Measurements from ENCODE around the gene CDC5L. TPM values are rescaled to one million over a fixed set of nuclear protein-coding genes. Genes with fewer than 3 reads are reported as not detected.

Gene CDC5L
- total RNA-seq, 2 donors from 2014 or later, result 17.8 to 19.1 TPM

DNA sequence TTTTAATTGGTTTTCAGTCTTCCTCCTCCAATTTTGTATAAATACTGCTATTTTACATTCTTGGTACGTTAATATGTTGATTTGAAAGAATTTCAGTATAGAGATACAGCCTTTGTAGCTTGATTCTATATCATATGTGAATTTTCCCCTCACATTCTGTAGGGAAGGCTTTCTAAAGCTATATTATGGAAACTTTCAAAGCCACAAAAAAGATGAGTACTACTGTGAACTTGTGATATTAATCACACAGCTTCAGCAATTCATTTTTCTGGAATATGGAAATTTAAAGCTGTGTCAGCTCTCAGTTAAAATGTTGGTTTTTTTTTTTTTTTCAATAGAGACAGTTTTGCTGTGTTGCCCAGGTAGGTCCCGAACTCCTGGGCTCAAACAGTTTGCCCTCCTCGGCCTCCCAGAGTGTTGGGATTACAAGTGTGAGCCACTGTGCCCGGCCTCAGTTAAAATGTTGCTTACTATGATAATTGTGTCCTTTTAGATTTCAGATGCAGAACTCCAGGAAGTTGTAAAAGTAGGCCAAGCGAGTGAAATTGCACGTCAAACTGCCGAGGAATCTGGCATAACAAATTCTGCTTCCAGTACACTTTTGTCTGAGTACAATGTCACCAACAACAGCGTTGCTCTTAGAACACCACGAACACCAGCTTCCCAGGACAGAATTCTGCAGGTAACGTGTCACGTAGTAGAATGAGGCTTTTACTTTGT, 20.6 kb downstream of the CDC5L start:
- DNase-seq, result no peak
- intact Hi-C loops (cut with DNase I), result no loop called here
- no peak for ATAC-seq

DNA sequence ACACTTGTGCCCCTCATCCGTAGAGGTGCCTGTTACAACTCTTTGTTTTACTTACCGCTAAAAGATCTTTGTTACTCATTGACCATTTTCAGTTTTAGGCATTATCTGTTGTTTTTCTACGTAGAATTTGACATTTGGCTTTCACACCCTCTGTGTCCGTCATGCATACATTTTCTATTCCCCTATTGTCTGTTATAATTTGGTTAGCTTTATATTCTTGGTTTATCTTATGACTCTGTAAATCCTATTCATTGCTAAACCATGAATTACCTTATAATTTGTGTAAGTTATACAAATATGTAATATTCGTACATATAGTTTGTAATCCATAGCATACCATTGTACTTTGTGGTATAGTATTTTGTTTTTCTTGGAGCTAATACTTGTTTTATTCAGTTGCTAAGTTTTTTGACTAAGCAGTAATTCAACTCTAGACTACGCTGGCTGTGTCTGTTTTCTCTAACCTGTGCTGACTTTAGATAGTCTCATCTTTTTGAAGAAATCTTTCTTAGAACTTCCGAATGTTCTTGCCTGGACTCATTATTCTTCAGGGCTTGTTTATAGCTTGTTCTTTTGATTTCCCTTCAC, 21.8 kb downstream of the CDC5L start:
- no peak for ATAC-seq
- no peak for DNase-seq

DNA sequence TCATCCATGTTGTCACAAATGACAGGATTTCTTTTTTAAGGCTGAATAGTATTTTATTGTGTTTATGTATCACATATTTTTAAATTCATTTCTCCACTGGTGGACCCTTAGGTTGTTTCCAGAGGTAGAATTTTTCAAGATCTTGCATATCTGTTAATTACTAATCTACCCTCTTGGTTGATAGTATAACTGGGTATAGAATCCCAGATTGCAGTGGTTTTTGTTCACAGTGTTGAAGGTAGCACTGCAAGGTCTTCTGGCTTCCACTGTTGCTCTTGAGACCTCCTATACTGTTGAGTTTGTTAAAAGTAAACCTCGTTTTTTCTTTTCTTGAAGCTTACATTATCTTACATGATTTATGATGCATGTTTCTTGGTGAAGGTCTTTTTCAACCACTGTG, 22.9 kb downstream of the CDC5L start:
- no peak for DNase-seq
- no peak for ATAC-seq
- intact Hi-C loops (cut with DNase I), result no loop called here

More for the DNA sequence above, 21.8 kb downstream of the CDC5L start:
- intact Hi-C loops (cut with DNase I), result no loop called here

DNA sequence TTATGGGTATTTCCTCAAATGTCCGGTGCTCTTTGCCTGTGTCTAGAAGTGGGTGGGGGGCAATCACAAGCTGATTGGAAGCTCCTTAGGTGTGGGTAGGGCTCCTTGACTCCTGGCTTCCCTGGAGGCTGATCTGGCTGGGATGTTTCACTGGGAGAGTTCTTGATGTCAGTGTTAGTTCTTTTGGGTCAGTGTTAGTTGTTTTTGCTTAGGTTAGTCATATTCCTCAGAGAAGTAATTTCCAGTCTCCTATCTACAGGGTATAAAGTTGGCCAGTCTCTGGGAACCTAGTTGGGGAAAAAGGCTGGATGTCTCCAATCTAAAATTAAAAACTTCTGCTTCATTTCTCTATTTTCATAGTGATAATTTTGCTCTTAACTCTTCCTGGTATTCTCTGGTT, 23.6 kb downstream of the CDC5L start:
- DNase-seq (no peak), ATAC-seq (peak in 1 of 2 donors; percentile 30)
- intact Hi-C loops (cut with DNase I), result no loop called here

DNA sequence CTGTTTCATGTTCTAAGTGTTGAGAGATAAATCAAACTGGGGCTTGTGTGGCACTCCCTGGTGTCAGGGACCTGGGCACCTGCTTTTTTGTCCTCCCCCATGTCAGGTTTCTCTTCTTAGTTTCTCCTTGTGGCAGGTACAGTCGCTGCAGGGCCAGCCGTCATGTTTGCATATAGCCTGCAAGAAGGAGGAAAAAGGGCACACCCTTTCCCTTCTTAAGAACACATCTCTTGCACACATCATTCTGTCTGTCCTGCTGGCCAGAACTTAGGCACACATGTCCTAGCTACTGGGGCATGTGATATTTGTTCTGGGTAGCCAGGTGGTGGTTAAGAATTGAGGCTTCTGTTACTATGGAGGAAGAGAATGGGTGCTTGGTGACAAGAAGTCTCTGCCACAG, 27.9 kb downstream of the CDC5L start:
- DNase-seq (no peak), ATAC-seq (no peak)
- intact Hi-C loops (cut with DNase I), result no loop called here

DNA sequence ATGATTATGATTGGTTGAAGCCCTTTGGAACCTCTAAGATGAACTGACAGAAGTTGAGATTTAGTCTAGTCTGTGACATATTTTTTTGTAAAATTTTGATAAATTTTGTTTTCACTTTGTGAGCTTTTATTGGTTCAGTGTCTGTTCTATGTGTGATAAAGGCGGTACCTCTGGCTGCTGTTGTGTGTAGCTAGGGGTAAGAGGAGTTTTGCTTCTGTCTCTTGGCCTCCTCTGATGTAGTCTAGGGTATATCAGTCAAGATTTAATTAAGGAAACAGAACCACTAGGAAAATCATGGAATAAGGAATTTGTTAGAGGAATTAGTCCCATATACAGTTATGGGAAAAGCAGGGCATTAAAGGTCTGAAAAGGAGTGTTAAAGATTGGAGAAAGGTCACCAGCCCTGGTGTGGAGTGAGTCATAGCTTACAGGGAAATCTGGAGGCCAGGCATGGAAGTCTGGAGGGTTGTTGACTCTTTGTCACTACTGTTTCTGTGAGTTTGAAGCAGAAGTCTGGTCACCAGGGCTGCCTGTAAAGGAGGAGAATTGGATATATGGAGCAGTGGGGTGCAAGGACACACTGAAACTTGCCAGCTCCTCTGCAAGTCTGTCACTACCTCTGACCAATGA, 28.5 kb downstream of the CDC5L start:
- peak in 1 of 2 donors; percentile 83 for ATAC-seq
- DNase-seq, result no peak
- intact Hi-C loops (cut with DNase I), result no loop called here

DNA sequence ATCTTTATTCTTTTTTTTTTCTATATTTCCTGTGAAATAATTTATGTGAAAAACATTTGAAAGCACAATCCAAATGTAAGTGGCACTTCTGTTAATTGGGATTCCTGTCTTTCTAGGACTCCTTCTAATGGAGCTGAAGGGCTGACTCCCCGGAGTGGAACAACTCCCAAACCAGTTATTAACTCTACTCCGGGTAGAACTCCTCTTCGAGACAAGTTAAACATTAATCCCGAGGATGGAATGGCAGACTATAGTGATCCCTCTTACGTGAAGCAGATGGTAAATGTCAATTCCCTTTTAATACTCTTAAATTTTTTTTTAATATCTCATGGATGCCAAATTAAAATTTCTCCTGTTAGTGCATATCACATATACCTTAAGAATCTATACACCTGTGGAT, 35.0 kb downstream of the CDC5L start:
- intact Hi-C loops (cut with DNase I), result no loop called here
- no peak for ATAC-seq
- DNase-seq, result no peak

DNA sequence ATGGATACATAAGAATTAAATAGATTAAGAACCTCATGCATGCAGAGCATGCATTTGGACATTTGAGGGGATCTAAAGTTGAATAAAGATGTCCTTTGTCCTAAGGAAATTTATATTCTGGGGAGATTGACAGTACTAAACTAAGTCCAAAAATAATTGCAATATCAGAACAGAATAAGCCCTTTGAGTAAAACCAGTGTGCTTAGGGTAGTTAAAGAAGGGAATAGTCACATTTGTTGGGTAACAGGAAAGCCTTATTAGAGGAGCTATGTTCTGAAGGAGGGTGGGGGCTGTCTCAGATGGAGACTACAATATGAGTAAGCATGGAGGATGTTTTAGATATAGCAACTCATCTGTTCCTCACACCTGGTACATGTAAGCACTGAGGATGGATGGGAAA, 35.8 kb downstream of the CDC5L start:
- intact Hi-C loops (cut with DNase I), result no loop called here
- ATAC-seq (no peak), DNase-seq (no peak)

DNA sequence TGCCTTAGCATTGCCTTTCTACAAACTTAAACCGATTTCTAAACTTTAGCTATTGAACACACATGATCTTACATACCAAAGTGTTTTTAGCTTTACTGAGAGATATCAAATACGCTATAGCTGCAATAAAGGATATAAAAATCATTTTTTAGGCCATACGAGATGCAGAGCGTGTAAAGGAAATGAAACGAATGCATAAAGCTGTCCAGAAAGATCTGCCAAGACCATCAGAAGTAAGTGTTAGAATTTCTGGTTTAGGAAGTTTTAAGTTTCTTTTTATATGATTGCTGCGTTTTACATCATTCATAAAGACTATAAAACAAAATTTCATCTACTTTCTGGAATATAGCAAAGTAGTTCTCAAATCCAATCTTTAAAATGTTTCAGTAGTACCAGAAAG, 38.4 kb downstream of the CDC5L start:
- intact Hi-C loops (cut with DNase I), result no loop called here
- DNase-seq, result no peak
- ATAC-seq, result no peak

DNA sequence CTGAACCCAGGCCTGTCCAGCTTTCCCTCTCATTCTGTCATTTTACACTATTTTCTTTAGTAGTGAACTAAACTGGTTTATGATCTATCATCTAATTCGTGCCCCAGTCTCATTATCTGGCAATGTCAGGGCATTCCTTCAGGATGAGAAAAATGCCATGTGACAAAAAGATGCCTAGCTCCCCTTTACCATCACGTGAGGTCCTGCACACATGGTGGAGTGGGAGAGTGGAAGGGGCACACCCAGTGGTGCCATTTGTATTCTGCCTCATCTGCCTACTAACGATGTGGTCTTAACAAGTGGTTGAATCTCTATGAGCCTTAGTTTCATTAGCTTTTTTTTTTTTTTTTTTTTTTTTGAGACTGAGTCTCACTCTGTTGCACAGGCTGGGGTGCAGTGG, 41.2 kb downstream of the CDC5L start:
- ATAC-seq (no peak), DNase-seq (no peak)
- intact Hi-C loops (cut with DNase I), result no loop called here

DNA sequence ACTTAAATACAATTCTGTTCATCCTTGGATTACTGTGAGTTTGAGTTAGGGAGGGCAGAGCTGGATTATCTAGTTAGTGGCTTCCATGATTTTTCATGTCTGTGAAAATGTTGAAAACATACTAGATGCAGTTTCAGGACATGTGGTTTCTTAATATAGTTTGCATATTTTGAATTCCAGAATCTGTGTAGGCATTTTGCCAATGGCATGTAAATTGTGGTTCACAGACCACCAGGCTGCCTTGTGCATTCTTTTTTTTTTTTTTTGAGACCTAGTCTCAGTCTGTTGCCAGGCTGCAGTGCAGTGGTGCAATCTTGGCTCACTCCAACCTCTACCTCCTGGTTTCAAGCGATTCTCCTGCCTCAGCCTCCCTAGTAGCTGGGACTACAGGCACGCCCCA, 42.8 kb downstream of the CDC5L start:
- intact Hi-C loops (cut with DNase I), result no loop called here
- DNase-seq, result no peak
- ATAC-seq, result no peak

DNA sequence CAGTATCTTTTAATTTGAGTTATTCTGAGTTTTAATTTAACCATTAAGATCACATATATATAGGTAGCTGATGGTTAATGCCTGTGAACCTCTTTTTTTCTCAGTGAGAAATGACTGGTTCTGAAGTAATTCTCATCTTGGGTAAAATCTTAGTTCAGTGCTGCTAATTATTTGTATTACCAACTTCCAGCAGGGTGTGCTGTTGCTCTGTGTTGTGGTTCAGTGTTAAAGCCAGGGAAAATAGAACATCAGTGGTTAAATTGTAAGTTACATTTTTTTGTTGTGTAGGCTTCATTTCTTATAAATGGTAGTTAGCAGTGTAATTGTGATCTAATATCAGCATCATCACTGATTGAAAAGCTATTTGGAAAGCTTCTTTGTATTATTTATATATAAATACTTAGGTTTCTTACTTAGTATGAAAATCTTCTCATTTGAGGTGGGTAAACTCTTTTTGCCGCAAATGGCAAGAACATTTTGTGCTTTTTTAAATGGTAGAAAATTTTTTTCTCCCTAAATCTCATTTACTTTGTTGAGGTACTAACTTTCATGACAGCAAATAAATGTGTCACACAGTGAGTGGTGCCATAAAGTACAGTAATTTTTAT, 43.7 kb downstream of the CDC5L start:
- peak; percentile 55 to 72 for ATAC-seq
- DNase-seq, result peak; percentile 37
- intact Hi-C loops (cut with DNase I), result no loop called here

DNA sequence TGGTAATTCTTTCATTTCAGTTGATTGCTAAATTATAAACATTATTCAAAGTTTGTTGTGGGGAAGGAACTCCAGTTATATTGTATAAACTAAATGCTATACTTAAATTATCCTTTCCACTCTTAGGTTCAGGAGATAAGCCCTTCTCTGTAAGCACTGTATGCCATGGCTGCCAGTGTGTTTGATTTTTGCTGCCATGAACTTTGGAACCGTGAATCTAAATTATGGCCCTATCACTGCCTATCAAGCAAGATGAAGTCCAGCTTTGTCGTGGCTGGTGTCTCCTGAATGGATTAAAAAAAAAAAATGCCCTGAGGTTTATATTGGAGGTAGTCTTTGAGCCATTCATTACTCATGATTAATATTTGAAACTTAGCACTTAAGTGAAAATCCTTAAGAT, 44.7 kb downstream of the CDC5L start:
- DNase-seq, result no peak
- ATAC-seq, result no peak
- intact Hi-C loops (cut with DNase I), result loop anchor here in 1 of 2 donors (2.0 kb wide), 1 partner anchor 21 kb away; no protein-coding TSS in a partner anchor

DNA sequence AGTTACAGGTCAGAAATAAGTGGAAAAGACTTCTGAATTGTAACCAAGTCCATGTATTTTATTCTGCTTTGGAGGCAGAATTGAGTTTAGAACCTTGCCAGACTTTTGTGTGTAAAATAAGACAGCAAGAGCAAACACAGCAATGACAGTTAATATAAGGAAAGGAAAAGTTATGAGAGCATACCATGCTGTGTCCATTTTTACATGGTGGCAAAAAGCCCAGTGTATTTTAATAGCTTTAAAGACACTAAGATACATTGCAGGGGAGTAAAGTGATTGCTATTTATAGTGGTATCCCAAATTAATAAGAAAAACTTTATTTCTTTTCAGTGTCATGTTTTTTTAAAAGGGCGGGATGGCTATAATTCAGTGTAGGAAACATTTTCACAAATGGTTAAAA, 45.2 kb downstream of the CDC5L start:
- intact Hi-C loops (cut with DNase I), result loop anchor here in 1 of 2 donors (2.0 kb wide), 1 partner anchor 20 kb away; no protein-coding TSS in a partner anchor
- DNase-seq, result no peak
- ATAC-seq, result peak; percentile 24 to 47

DNA sequence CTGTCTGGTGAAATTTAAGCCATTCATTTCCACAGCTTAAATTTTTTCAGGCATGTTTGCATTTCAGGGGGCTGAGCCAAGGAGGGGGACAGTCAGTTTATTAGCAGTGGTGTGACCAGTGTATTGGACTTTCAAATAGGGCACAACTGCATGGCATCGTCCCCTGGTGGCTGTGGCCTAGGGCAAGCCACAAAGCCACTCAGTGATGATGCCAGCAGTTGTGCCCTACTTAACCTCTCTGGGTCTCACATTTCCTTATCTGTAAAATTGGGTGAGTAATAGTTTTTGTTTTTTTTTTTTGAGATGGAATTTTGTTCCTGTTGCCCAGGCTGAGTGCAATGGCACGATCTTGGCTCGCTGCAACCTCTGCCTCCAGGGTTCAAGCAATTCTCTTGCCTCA, 48.0 kb downstream of the CDC5L start:
- no peak for DNase-seq
- no peak for ATAC-seq
- intact Hi-C loops (cut with DNase I), result no loop called here

DNA sequence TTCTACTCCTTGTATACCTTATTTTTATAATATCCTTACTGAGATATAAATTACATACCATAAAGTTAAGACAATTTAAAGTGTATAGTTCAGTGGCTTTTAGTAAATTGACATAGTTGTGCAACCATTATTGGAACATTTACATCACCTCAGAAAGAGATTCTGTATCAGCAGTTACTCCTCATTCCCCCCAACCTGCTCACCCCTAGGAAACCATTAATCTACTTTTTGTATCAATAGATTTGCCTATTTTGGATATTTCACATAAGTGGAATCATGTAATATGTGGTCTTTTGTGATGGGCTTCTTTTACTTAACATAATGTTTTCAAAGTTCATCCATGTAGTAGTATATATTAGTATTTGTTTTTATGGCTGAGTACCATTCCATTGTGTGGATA, 51.3 kb downstream of the CDC5L start:
- no peak for DNase-seq
- intact Hi-C loops (cut with DNase I), result no loop called here
- ATAC-seq, result no peak

DNA sequence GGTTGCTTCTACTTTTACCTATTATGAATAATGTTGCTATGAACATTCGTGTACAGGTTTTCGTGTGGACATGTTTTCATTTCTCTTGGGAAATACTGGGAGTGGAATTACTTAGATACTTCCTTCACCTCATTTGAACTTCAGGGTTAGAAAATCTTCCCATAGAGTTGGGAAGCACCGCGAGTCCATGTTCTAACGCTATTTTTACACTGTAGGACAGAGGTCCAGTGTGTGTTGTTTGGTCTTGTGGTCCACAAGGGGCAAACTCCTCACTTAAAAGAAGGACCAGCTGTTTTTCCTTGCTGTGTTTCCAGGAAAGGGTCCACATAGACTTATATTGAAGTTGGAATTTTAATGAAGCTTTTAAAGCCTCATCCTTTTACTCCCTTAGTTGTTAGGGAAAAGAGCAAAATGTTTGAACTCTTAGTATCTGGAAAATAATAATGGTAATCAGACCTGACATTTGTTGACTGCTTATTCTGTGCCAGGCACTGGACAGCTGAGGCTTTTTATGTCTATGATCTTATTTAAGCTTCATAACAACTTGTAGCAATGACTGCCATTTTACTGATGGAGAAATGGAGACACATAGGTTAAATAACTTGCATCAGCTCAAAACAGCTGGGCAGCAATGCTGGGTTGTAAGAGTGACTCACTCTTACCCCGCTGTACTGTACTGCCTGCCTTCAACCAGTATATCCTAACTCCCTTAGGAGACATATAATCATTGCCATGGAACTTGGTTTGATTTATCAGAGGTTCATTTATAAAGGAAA, 52.0 kb downstream of the CDC5L start:
- DNase-seq (no peak), ATAC-seq (peak in 1 of 2 donors; percentile 59)
- intact Hi-C loops (cut with DNase I), result no loop called here

DNA sequence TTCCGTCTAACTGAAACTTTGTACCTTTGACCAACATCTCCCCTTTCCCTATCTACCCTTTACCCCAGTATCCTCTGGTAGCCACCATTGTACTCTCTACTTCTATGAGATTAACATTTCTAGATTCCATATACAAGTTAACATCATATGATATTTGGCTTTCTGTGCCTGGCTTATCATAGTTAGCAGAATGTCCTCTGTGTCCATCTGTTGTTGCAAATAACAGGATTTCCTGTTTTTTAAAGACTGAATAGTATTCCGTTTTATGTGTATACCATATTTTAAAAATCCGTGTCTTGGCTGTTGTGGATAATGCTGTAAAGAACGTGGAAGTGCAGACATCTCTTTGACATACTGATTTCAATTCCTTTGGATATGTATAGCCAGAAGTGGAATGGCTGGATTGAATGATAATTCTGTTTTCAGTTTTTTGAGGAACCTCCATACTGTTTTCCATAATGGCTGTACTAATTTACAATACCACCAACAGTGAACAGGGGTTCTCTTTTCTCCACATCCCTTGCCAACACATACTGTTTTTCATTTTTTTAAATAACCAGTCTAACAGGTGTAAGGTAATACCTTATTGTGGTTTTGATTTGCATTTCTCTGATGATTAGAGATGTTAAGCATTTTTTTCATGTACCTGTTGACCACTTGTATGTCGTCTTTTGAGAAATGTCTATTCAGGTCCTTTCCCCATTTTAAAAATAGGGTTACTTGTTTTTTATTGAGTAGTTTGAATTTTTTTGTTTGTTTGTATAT, 53.8 kb downstream of the CDC5L start:
- intact Hi-C loops (cut with DNase I), result no loop called here
- DNase-seq (no peak), ATAC-seq (no peak)

DNA sequence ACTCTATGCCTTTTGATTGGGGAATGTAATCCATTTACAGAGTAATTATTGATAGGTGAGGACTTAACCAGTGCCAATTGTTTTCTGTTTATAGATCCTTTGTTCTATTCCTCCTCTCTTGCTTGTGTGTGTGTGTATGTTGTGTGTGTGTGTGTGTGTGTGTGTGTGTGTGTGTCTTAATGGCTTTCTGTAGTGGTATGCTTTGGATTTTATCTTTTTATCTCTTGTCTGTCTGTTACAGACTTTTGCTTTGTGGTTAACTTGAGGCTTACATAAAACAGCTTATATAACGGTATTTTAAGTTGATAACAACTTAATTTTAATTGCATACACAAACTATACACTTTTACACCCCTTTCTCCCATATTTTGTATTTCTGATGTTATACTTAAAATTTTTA, 54.7 kb downstream of the CDC5L start:
- ATAC-seq, result no peak
- no peak for DNase-seq
- intact Hi-C loops (cut with DNase I), result no loop called here

Measured in left cardiac atrium (tissue), 4 donors.